GM18907 (cell line): ENCODE measurements around the gene DNM3.
A peak's percentile ranks its signal among the peaks of the same experiment; 100 is the strongest.

Source experiments
- ATAC-seq: cut with Tn5 transposase; IDR thresholded peaks from one replicate; pipeline ENCODE4 v1.9.1; 2021; ENCODE audit warnings: mild to moderate bottlenecking, moderate library complexity; ENCODE audit not compliant: unreplicated experiment

Gene DNM3

GRCh38 chr1:172162236-172162635, 320.9 kb downstream of the DNM3 start:
- no peak for ATAC-seq

GRCh38 chr1:172163498-172164215, 322.4 kb downstream of the DNM3 start:
- ATAC-seq: no peak

- no peak for ATAC-seq
These were observed 324.1 kb downstream of the DNM3 start for GRCh38 chr1:172165403-172165802.

GRCh38 chr1:172167796-172168596, 326.7 kb downstream of the DNM3 start:
- ATAC-seq: no peak

GRCh38 chr1:172168597-172168872, 327.2 kb downstream of the DNM3 start:
- ATAC-seq: no peak

GRCh38 chr1:172169836-172170235, 328.5 kb downstream of the DNM3 start:
- no peak for ATAC-seq

GRCh38 chr1:172172352-172172831, 331.1 kb downstream of the DNM3 start:
- ATAC-seq: no peak

- no peak for ATAC-seq
These were observed 334.9 kb downstream of the DNM3 start for GRCh38 chr1:172176206-172176605.

- no peak for ATAC-seq
These were observed 336.6 kb downstream of the DNM3 start for GRCh38 chr1:172177849-172178248.

- ATAC-seq: no peak
These were observed 337.6 kb downstream of the DNM3 start for GRCh38 chr1:172178886-172179285.

GRCh38 chr1:172179918-172180317, 338.6 kb downstream of the DNM3 start:
- ATAC-seq: no peak

GRCh38 chr1:172180501-172181285, 339.4 kb downstream of the DNM3 start:
- ATAC-seq: peak; percentile 48

GRCh38 chr1:172184506-172185191, 343.4 kb downstream of the DNM3 start:
- no peak for ATAC-seq

- ATAC-seq: peak; percentile 58
These were observed 343.9 kb downstream of the DNM3 start for GRCh38 chr1:172185211-172185610.

- no peak for ATAC-seq
These were observed 344.7 kb downstream of the DNM3 start for GRCh38 chr1:172185996-172186395.

GRCh38 chr1:172201572-172201971, 360.3 kb downstream of the DNM3 start:
- ATAC-seq: no peak

- no peak for ATAC-seq
These were observed 362.0 kb downstream of the DNM3 start for GRCh38 chr1:172203135-172203823.

GRCh38 chr1:172203902-172204301, 362.6 kb downstream of the DNM3 start:
- no peak for ATAC-seq

GRCh38 chr1:172206256-172206655, 365.0 kb downstream of the DNM3 start:
- ATAC-seq: no peak

GRCh38 chr1:172208635-172209034, 367.3 kb downstream of the DNM3 start:
- ATAC-seq: no peak
